Measurements from ENCODE around the gene CD48. TPM values are rescaled to one million over a fixed set of nuclear protein-coding genes. Genes with fewer than 3 reads are reported as not detected.

Gene CD48
- total RNA-seq, 1 donor from 2014 or later, result 21.5 TPM

DNA sequence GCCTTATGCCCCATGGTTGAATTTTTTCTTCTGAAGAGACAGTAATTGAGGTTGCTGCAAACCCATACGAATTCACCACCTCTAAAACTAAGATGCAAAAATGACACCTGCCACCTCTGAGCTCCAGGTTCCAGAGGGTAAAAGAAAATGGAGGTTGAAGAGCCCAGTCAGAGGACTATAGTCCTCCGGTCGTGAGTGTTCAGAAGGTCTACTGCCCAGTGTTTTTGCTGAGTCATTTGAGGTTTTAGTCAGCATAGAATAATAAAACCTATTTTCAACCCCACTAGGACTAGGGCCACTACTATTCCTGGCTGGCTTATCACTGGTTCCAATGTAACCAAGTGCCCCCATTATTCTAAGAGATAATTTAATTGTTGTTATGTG, 14.5 kb upstream of the CD48 start:
- ATAC-seq, result peak; percentile 16
- H3K4me3 ChIP-seq, result no peak overlapping the region
- TF ChIP-seq, protein P1, sequence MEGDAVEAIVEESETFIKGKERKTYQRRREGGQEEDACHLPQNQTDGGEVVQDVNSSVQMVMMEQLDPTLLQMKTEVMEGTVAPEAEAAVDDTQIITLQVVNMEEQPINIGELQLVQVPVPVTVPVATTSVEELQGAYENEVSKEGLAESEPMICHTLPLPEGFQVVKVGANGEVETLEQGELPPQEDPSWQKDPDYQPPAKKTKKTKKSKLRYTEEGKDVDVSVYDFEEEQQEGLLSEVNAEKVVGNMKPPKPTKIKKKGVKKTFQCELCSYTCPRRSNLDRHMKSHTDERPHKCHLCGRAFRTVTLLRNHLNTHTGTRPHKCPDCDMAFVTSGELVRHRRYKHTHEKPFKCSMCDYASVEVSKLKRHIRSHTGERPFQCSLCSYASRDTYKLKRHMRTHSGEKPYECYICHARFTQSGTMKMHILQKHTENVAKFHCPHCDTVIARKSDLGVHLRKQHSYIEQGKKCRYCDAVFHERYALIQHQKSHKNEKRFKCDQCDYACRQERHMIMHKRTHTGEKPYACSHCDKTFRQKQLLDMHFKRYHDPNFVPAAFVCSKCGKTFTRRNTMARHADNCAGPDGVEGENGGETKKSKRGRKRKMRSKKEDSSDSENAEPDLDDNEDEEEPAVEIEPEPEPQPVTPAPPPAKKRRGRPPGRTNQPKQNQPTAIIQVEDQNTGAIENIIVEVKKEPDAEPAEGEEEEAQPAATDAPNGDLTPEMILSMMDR (IDR thresholded peaks at IDR 0.05), result no peak
- DNase-seq, result no peak
- H3K4me1 ChIP-seq, result peaks cover 10% of the 10 kb centered on the region
- H3K9me3 ChIP-seq, result no peaks in the 10 kb centered on the region
- intact Hi-C loops (cut with DNase I), result no loop called here
- H3K27me3 ChIP-seq, result no peaks in the 10 kb centered on the region
- H3K36me3 ChIP-seq, result no peaks in the 10 kb centered on the region
- H3K27ac ChIP-seq, result peak overlapping the region; percentile 64

DNA sequence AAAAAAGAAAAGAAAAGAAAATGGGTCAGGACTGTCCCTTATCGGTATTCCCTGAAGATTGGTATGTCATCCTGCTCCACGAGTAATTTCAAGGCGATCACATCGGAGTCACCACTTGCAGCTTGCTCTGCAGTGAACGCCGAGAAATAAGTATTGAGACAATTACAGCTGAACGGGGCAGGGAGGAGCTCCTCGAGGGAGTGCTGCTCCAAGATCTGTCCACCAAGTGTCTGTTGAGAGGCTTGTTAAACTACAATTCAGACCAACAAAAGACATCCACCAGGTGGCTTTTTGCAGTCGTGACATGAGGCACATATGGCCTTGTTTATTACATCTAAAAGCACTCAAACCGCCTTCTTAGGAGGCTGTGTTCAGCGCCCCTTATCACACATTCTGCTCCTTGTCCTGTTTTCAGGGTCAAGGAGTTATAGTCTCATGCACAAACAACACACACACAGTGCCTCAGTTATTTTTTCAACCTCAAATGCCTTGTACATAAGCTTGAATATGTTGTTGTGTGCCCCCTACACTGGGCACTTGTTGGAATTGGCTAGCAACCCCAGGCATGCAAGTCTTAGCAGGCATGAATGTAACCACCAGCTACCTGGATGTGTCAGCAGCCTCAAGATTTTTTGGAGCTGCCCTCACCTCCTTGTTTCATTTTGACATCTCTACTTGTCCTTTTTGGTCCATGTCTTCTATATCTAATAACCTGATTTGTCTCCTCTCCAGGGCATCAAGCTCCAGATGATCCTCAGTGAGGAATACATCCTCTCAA, 13.0 kb upstream of the CD48 start:
- Histone ChIP-seq H3K36me3 (no peaks in the 10 kb centered on the region), H3K27ac (no peak overlapping the region), H3K9me3 (no peaks in the 10 kb centered on the region), H3K4me3 (no peak overlapping the region), H3K4me1 (peaks cover 10% of the 10 kb centered on the region), H3K27me3 (no peaks in the 10 kb centered on the region)
- TF ChIP-seq, protein P1 (IDR thresholded peaks at IDR 0.05), result no peak
- DNase-seq (no peak), ATAC-seq (no peak)
- intact Hi-C loops (cut with DNase I), result no loop called here

DNA sequence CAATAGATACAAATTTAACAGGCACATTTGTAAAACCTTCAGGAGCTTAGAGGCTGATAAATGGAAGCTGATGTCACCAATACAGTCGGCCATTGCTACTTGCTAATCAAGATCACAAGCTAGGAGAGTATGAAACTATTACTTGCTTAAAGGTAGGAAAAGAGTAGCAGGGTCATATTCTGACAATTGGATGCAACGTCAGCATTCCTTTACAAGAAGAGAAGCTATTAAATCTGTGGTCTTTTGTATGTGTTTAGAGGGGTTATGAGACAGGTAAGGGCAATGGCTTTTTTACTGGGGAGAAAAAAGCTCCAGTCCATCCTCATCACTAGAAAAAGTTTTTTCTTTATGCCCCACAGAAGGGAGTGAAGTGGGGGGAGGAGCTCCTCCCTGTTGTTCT, 11.7 kb upstream of the CD48 start:
- Histone ChIP-seq H3K36me3 (no peaks in the 10 kb centered on the region), H3K27ac (no peak overlapping the region), H3K9me3 (no peaks in the 10 kb centered on the region), H3K4me3 (no peak overlapping the region), H3K27me3 (no peaks in the 10 kb centered on the region), H3K4me1 (peaks cover 10% of the 10 kb centered on the region)
- intact Hi-C loops (cut with DNase I), result no loop called here
- ATAC-seq (no peak), DNase-seq (no peak)
- TF ChIP-seq, protein P1 (IDR thresholded peaks at IDR 0.05), result no peak

DNA sequence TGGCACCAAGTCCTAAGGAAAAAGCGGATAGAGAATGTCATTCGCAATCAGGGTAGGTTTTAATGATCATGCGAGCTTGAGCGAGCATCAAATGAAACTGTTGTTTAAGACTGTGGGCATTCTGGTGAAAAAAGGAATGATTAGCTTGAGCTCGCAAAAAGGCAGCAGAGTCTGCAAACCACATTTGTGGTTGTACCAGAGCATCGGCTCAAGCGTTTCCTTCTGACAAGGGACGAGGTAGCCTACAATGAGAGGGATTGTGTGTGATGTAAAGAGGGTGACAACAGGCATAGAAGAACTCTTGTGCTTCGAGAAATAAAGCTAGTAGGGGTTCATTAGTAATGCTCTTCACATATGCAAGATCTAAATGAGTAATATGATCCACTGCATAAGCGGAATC, 11.1 kb upstream of the CD48 start:
- H3K4me1 ChIP-seq, result peaks cover 10% of the 10 kb centered on the region
- no peaks in the 10 kb centered on the region for H3K9me3 ChIP-seq
- DNase-seq (no peak), ATAC-seq (no peak)
- H3K27ac ChIP-seq, result no peak overlapping the region
- intact Hi-C loops (cut with DNase I), result no loop called here
- TF ChIP-seq, protein P1 (IDR thresholded peaks at IDR 0.05), result no peak
- no peaks in the 10 kb centered on the region for H3K36me3 ChIP-seq
- H3K4me3 ChIP-seq, result no peak overlapping the region
- no peaks in the 10 kb centered on the region for H3K27me3 ChIP-seq

DNA sequence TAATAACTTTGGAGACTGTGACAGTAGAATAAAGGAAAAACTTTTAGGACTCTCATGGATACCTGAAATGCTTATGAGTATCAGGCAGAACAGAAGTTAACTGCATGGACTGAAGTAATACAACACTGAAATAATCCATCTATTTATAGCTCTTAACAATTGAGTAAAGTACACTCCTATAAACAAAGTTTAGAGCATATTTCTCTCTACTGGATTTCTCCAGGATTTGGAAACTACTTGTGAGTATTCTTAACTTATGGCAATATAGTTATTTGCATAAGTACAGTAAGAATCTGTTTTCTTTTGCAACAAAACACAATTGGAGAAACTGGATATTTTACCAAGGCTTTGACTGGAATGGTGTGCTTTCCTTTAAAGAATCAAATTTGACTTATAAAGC, 9.9 kb upstream of the CD48 start:
- no peak overlapping the region for H3K4me3 ChIP-seq
- H3K27me3 ChIP-seq, result no peaks in the 10 kb centered on the region
- H3K36me3 ChIP-seq, result no peaks in the 10 kb centered on the region
- H3K4me1 ChIP-seq, result peaks cover 6% of the 10 kb centered on the region
- DNase-seq (no peak), ATAC-seq (no peak)
- TF ChIP-seq, protein P1 (IDR thresholded peaks at IDR 0.05), result no peak
- intact Hi-C loops (cut with DNase I), result no loop called here
- H3K27ac ChIP-seq, result no peak overlapping the region
- no peaks in the 10 kb centered on the region for H3K9me3 ChIP-seq

Data from upper lobe of right lung (tissue), 1 donor.